Bronchial epithelial cell (primary cell): ENCODE measurements around the gene SLC11A1. TPM values are rescaled to one million over a fixed set of nuclear protein-coding genes. Genes with fewer than 3 reads are reported as not detected.

Experiments used
- DNase-seq: peaks from one replicate; pipeline ENCODE4 v3.0.0-alpha.2; 2010; ENCODE audit warnings: low read depth
- FAIRE-seq: peaks from 2 replicates; lab custom pipeline; 2011; peaks lifted over from hg19 to GRCh38; lab: Jason Lieb, UNC
- H3K27me3 ChIP-seq: 2 replicates; pipeline ENCODE4 v1.5.1; 2011; ENCODE audit warnings: low read length; ENCODE audit not compliant: control insufficient read depth, insufficient read depth
- H3K36me3 ChIP-seq: 2 replicates; pipeline ENCODE4 v1.5.1; 2011; ENCODE audit warnings: low read length; ENCODE audit not compliant: control insufficient read depth, insufficient read depth
- H3K4me3 ChIP-seq: 2 replicates; pipeline ENCODE4 v1.5.1; 2011; ENCODE audit warnings: mild to moderate bottlenecking, low read depth, low read length, control low read depth
- CTCF ChIP-seq: IDR thresholded peaks from 2 replicates; pipeline ENCODE4 v1.5.1; 2011; ENCODE audit warnings: mild to moderate bottlenecking, moderate library complexity, low read length, control low read depth, inconsistent platforms; ENCODE audit not compliant: insufficient read depth, severe bottlenecking
- total RNA-seq: library from RNA; depleted of rRNA; stranded (reverse); fragments of >200 nt; gene quantifications from 2 replicates; pipeline ENCODE4 v1.2.1, GENCODE V29; 2014

SLC11A1 gene
- total RNA-seq, 1 donor from 2014 or later, result 0.26 TPM

DNA sequence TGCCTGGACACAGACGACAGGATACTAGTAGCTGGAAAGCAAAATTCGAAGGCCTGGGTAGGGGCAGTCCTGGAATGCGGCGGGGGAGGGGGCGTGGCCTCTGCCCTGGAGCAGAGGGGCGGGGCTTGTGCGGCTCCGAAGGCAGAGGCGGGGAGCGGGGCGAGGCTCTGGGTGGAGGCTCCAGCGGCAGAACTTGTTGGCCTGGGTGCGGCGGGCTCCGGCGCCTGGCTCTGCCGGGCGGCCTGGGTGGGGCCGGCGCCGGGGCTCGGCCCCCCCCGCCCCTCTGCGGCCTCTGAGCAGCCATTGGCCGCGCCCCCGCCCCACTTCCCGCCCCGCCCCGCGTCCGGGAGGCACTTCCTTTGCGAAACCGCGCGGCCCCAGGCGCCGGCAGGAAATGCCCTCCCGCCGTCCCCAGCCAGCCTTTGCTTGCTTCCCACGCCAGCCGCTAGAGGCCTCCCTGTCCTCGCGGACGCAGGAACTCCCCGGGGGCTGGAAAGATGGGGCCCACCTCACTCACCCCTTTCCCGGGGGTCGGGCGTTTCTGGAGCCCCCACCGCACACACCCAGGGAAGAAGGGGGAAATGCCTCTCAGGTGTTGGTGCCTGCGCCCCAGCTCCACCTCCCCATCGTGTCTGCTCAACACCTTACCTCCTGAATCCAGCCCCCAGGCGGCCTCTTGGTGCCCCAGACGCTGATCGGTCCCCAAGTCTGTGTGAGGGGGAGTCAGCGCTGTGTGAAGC is 24.3 kb downstream of the SLC11A1 start:
- TF ChIP-seq CTCF, result peak; percentile 85
- FAIRE-seq (no peak), DNase-seq (peak; percentile 85)
- peak overlapping the region; percentile 34 for H3K4me3 ChIP-seq
- peaks cover 14% of the 10 kb centered on the region for H3K36me3 ChIP-seq
- no peaks in the 10 kb centered on the region for H3K27me3 ChIP-seq

- Histone ChIP-seq H3K27me3 (no peaks in the 10 kb centered on the region), H3K4me3 (peak overlapping the region; percentile 34), H3K36me3 (peaks cover 10% of the 10 kb centered on the region)
- FAIRE-seq (peak; percentile 52), DNase-seq (peak; percentile 27)
- no peak for TF ChIP-seq CTCF
These were observed 25.0 kb downstream of the SLC11A1 start for GRCh38 chr2:218406949-218407618.

DNA sequence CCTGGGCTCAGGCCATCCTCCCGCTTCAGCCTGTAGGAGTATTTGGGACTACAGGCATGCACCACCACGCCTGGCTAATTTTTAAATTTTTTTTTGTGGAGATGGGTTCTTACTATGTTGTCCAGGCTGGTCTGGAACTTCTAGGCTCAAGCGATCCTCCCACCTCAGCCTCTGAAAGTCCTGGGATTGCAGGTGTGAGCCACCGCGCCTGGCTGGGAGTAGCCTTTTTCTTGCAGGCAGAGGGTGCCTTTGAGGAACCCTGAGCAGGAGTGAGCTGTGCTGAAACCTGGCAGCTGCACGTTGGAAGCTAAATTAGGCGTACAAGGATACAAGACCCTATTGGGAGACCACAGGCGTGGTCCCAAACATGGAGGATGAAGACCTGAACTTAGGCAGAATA is 25.6 kb downstream of the SLC11A1 start:
- no peaks in the 10 kb centered on the region for H3K27me3 ChIP-seq
- peaks cover 7% of the 10 kb centered on the region for H3K36me3 ChIP-seq
- no peak for TF ChIP-seq CTCF
- no peak for DNase-seq
- FAIRE-seq, result no peak
- no peak overlapping the region for H3K4me3 ChIP-seq

GRCh38 chr2:218418321-218418716 is 36.2 kb downstream of the SLC11A1 start:
- FAIRE-seq (no peak), DNase-seq (no peak)
- no peak for TF ChIP-seq CTCF
- Histone ChIP-seq H3K36me3 (no peaks in the 10 kb centered on the region), H3K4me3 (no peak overlapping the region), H3K27me3 (no peaks in the 10 kb centered on the region)

DNA sequence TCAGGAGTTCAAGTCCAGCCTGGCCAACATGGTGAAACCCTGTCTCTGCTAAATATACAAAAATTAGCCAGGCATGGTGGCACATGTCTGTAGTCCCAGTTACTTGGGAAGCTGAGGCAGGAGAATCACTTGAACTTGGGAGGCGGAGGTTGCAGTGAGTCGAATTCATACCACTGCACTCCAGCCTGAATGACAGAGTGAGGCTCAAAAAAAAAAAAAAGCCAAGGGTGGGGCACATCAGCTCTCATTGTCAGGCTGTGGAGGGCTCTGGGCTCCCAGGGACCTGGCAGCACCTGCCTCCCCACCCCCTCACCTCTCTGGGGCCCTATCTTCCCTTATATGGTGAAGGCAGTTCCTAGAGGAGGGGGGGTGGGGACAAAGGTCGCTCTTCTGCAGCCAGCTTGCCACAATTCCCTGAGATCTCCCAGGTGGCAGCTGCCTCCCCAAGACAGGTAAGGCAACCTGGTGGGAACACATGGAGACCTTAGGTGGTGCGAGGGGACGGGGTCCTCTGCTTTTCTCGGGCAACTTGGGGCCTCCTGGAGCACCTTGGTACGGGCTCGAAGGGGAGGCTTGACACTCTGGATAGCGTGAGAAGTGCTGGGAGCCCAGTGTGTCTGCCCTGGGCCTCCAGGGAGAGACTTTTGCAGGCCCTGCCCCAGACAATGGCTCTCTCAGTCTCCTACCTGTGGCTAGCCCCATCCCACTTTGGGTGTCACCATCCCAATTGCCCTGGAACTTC is 36.8 kb downstream of the SLC11A1 start, which contains the start of gene VIL1:
Gene VIL1 (plus strand): TSS at position 407 of the 742 bp plus-strand sequence. CDS start 4,656 bp downstream, outside the sequence.
- no peaks in the 10 kb centered on the region for H3K36me3 ChIP-seq
- H3K27me3 ChIP-seq, result no peaks in the 10 kb centered on the region
- no peak within 1 kb of the TSS for H3K4me3 ChIP-seq
- no peak for TF ChIP-seq CTCF
- no peak for DNase-seq
- no peak for FAIRE-seq
